Keratinocyte (primary cell): ENCODE measurements around the gene SESTD1. TPM values are rescaled to one million over a fixed set of nuclear protein-coding genes. Genes with fewer than 3 reads are reported as not detected.

Source experiments
- DNase-seq: peaks from one replicate; pipeline ENCODE4 v3.0.0-alpha.2; 2011; ENCODE audit warnings: low read depth, missing footprints, low spot score
- FAIRE-seq: peaks from 2 replicates; lab custom pipeline; 2011; peaks lifted over from hg19 to GRCh38; lab: Jason Lieb, UNC
- H2AFZ ChIP-seq: 2 replicates; pipeline ENCODE4 v1.6.0; 2012; ENCODE audit warnings: low read length, control low read depth, inconsistent platforms; ENCODE audit not compliant: control insufficient read depth
- H3K27ac ChIP-seq: 2 replicates; pipeline ENCODE4 v1.5.1; 2011; ENCODE audit warnings: low read length; ENCODE audit not compliant: control insufficient read depth, insufficient read depth
- H3K27me3 ChIP-seq: 3 replicates; pipeline ENCODE4 v1.6.0; 2011; ENCODE audit warnings: low read length; ENCODE audit not compliant: control insufficient read depth, insufficient read depth; ENCODE audit errors: extremely low read depth
- H3K36me3 ChIP-seq, 2 experiments: 2 replicates in 1 of 2; 3 replicates in 1 of 2; pipeline ENCODE4 v1.5.1; 2011; ENCODE audit warnings: low read length in 2 of 2, mild to moderate bottlenecking in 1 of 2; ENCODE audit not compliant: control insufficient read depth in 2 of 2, insufficient read depth in 2 of 2; ENCODE audit errors: extremely low read depth in 1 of 2
- H3K4me1 ChIP-seq: 3 replicates; pipeline ENCODE4 v1.5.1; 2011; ENCODE audit warnings: low read length; ENCODE audit not compliant: control insufficient read depth, insufficient read depth; ENCODE audit errors: extremely low read depth
- H3K4me2 ChIP-seq: 3 replicates; pipeline ENCODE4 v1.6.0; 2011; ENCODE audit warnings: low read depth, low read length; ENCODE audit not compliant: control insufficient read depth, insufficient read depth; ENCODE audit errors: extremely low read depth
- H3K4me3 ChIP-seq, 3 experiments: fragments of 200-600 bp in 1 of 3; sonication (generic) in 1 of 3; 2 replicates in 2 of 3; 3 replicates in 1 of 3; pipeline ENCODE4 v1.5.1; 2011 to 2016; ENCODE audit warnings: low read length in 3 of 3, mild to moderate bottlenecking in 3 of 3, control low read depth in 2 of 3, inconsistent platforms in 1 of 3, low read depth in 1 of 3, mixed read lengths in 1 of 3, mixed run types in 1 of 3, moderate library complexity in 1 of 3; ENCODE audit not compliant: control insufficient read depth in 2 of 3, insufficient read depth in 2 of 3; ENCODE audit errors: extremely low read depth in 1 of 3
- H3K79me2 ChIP-seq: 2 replicates; pipeline ENCODE4 v1.6.0; 2012; ENCODE audit warnings: low read length; ENCODE audit not compliant: control insufficient read depth, insufficient read depth
- H3K9ac ChIP-seq: 3 replicates; pipeline ENCODE4 v1.6.0; 2011; ENCODE audit warnings: low read length; ENCODE audit not compliant: control insufficient read depth, insufficient read depth; ENCODE audit errors: extremely low read depth
- H3K9me1 ChIP-seq: 3 replicates; pipeline ENCODE4 v1.6.0; 2011; ENCODE audit warnings: low read length; ENCODE audit not compliant: control insufficient read depth, insufficient read depth; ENCODE audit errors: extremely low read depth
- H3K9me3 ChIP-seq: 2 replicates; pipeline ENCODE4 v1.5.1; 2012; ENCODE audit warnings: low read depth, low read length; ENCODE audit not compliant: control insufficient read depth
- H4K20me1 ChIP-seq: 3 replicates; pipeline ENCODE4 v1.6.0; 2011; ENCODE audit warnings: low read length; ENCODE audit not compliant: control insufficient read depth, insufficient read depth; ENCODE audit errors: extremely low read depth
- EZH2 ChIP-seq: IDR thresholded peaks from one replicate; pipeline ENCODE4 v1.6.1; 2012; ENCODE audit warnings: inconsistent platforms, mild to moderate bottlenecking, low read length, moderate library complexity
- dilution Hi-C: fragments of 300-500 bp; cut with MboI; formaldehyde crosslinking; loops from one replicate; pipeline ENCODE4 v1.7.0; 2020; ENCODE audit warnings: low sequenced_read_pairs; ENCODE audit not compliant: extremely low pct_ligation_motif_present
- polyA plus RNA-seq, 5 experiments: library from polyadenylated mRNA; depleted of rRNA in 3 of 5; stranded (reverse) in 3 of 5; stranded (forward) in 1 of 5; unstranded in 1 of 5; fragments of >200 nt; gene quantifications; 1 replicate in 1 of 5; 2 replicates in 3 of 5; 3 replicates in 1 of 5; pipeline versions ENCODE4 v1.2.1 to v1.2.3, GENCODE V29; 2011 to 2012; ENCODE audit warnings: missing spikeins in 2 of 5, low read depth in 1 of 5, low replicate concordance in 1 of 5
- TF ChIP-seq, protein P1 (sequence below), 3 experiments: IDR thresholded peaks in 1 of 3; conservative IDR thresholded peaks in 1 of 3; optimal IDR thresholded peaks in 1 of 3; 2 replicates in 2 of 3; 3 replicates in 1 of 3; pipeline versions ENCODE3 to v1.5.1; 2011; ENCODE audit warnings: low read length in 3 of 3, mild to moderate bottlenecking in 3 of 3, moderate library complexity in 2 of 3, control low read depth in 1 of 3, inconsistent platforms in 1 of 3; ENCODE audit not compliant: insufficient read depth in 2 of 3; ENCODE audit errors: extremely low read depth in 1 of 3

Gene SESTD1
- polyA plus RNA-seq, 1 donor (not counting 4 experiments of a cell fraction or from before 2014, with no cell fraction given) = 22.3 TPM

DNA sequence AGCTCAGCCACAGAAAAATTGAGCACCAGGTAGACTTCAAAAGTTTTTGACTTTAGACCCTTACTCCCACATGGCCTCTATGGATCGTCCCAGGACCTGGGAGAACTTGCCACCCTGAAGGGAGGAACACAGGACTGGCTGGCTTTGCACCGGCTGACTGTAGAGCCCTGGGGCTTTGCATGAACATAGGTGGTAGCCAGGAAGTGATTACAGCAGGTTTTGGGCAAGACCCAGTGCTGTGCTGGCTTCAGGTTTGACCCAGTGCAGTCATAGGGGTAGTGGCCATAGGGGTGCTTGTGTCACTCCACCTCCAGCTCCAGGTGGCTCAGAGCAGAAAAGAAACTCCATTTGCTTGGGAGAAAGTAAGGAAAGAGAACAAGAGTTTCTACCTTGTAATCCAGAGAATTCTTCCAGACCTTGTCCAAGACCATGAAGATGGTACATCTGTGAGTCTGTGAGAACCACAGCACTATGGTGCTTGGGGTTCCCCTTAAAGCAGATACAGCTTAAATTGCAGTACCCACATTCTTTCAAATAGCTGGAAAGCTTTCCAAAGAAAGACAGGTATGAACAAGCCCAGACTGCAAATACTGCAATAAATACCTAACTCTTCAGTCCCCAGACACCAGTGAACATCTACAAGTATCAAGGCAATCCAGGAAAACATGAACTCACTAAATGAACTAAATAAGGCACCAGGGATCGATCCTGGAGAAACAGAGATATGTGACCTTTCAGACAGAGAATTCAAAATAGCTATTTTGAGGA is 13.0 kb upstream of the SESTD1 start:
- Histone ChIP-seq H3K36me3 (no peaks in the 10 kb centered on the region), H3K9me3 (no peaks in the 10 kb centered on the region), H3K9ac (no peak overlapping the region), H3K27me3 (no peaks in the 10 kb centered on the region), H2AFZ (peak overlapping the region; percentile 57), H4K20me1 (no peaks in the 10 kb centered on the region), H3K9me1 (no peaks in the 10 kb centered on the region), H3K4me2 (peak overlapping the region; percentile 58), H3K27ac (no peak overlapping the region), H3K4me1 (peaks cover 15% of the 10 kb centered on the region), H3K79me2 (no peaks in the 10 kb centered on the region), H3K4me3 (peak overlapping the region in 1 of 3 experiments; percentile 22)
- dilution Hi-C loops = no loop called here
- no peak for DNase-seq
- FAIRE-seq = peak; percentile 84
- TF ChIP-seq, protein P1, sequence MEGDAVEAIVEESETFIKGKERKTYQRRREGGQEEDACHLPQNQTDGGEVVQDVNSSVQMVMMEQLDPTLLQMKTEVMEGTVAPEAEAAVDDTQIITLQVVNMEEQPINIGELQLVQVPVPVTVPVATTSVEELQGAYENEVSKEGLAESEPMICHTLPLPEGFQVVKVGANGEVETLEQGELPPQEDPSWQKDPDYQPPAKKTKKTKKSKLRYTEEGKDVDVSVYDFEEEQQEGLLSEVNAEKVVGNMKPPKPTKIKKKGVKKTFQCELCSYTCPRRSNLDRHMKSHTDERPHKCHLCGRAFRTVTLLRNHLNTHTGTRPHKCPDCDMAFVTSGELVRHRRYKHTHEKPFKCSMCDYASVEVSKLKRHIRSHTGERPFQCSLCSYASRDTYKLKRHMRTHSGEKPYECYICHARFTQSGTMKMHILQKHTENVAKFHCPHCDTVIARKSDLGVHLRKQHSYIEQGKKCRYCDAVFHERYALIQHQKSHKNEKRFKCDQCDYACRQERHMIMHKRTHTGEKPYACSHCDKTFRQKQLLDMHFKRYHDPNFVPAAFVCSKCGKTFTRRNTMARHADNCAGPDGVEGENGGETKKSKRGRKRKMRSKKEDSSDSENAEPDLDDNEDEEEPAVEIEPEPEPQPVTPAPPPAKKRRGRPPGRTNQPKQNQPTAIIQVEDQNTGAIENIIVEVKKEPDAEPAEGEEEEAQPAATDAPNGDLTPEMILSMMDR (optimal IDR thresholded peaks at IDR 0.05 in 1 of 3, IDR thresholded peaks at IDR 0.05 in 1 of 3, conservative IDR thresholded peaks at IDR 0.05 in 1 of 3; ENCODE audit: extremely low read depth in 1 of 3, insufficient read depth in 2 of 3, low read length in 3 of 3) = no peak
- TF ChIP-seq EZH2 = no peak

DNA sequence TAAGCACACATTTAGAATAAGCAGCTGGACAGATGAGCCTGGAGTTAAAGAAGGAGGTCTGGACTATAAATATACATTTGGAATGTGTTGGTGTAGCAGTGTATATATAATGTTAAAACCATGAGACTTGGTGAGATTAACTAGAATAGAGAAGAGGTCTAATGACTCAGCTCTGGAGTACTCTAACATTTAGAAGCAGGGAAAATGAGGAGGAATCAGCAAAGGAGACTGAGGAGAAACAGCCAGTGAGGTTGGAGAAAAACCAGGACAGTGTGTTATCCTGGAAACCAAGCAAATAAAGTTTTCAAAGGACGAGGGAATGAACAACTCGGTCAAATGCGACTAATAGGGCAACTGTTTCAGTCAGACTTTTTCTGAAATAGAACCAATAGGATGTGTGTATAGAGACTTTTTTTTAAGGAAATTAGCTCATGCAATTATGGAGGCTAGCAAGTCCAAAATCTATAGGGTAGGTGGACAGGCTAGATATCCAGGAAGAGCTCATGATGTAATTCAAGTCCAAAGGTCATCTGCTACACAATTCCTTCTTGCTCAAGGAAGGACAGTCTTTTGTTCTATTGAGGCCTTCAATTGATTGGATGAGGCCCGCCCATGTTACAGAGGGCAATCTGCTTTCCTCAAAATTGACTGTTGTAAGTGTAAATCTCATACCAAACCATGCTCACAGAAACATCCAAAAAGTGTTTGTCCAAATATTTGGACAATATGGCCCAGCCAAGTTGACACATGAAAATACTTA is 10.8 kb upstream of the SESTD1 start:
- DNase-seq = no peak
- H3K9me1 ChIP-seq = no peaks in the 10 kb centered on the region
- H3K4me1 ChIP-seq = peaks cover 20% of the 10 kb centered on the region
- H4K20me1 ChIP-seq = no peaks in the 10 kb centered on the region
- no peak overlapping the region for H3K4me2 ChIP-seq
- H3K36me3 ChIP-seq = no peaks in the 10 kb centered on the region
- H3K9ac ChIP-seq = no peak overlapping the region
- dilution Hi-C loops = no loop called here
- no peak overlapping the region for H3K27ac ChIP-seq
- H2AFZ ChIP-seq = no peak overlapping the region
- H3K79me2 ChIP-seq = no peaks in the 10 kb centered on the region
- no peak for FAIRE-seq
- TF ChIP-seq EZH2 = no peak
- TF ChIP-seq, protein P1 (optimal IDR thresholded peaks at IDR 0.05 in 1 of 3, IDR thresholded peaks at IDR 0.05 in 1 of 3, conservative IDR thresholded peaks at IDR 0.05 in 1 of 3; ENCODE audit: extremely low read depth in 1 of 3, insufficient read depth in 2 of 3, low read length in 3 of 3) = no peak
- no peaks in the 10 kb centered on the region for H3K9me3 ChIP-seq
- H3K27me3 ChIP-seq = no peaks in the 10 kb centered on the region
- H3K4me3 ChIP-seq = no peak overlapping the region
